Activated naive CD8-positive, alpha-beta T cell treated with anti-CD3 and anti-CD28 coated beads for 36 hours (primary cell): ENCODE measurements around the gene PAOX. TPM values are rescaled to one million over a fixed set of nuclear protein-coding genes. Genes with fewer than 3 reads are reported as not detected.

ENCODE experiments used
- DNase-seq: peaks from one replicate; pipeline ENCODE4 v3.0.0; 2021
- H3K27ac Mint-ChIP-seq: one replicate; pipeline ENCODE4 v1.8.0; 2022; ENCODE audit warnings: mild to moderate bottlenecking, moderate library complexity, mixed read lengths
- H3K27me3 Mint-ChIP-seq: one replicate; pipeline ENCODE4 v1.8.0; 2022; ENCODE audit warnings: mild to moderate bottlenecking, mixed read lengths
- H3K36me3 Mint-ChIP-seq: one replicate; pipeline ENCODE4 v1.8.0; 2021; ENCODE audit warnings: mild to moderate bottlenecking, mixed read lengths
- H3K4me1 Mint-ChIP-seq: one replicate; pipeline ENCODE4 v1.8.0; 2021; ENCODE audit warnings: mixed read lengths
- H3K4me3 Mint-ChIP-seq: one replicate; pipeline ENCODE4 v1.8.0; 2022; ENCODE audit warnings: mild to moderate bottlenecking, moderate library complexity, mixed read lengths
- H3K9me3 Mint-ChIP-seq: one replicate; pipeline ENCODE4 v1.8.0; 2022; ENCODE audit warnings: mixed read lengths
- total RNA-seq, 2 experiments: library from RNA; stranded (reverse); gene quantifications; one replicate each; pipeline ENCODE4 v1.2.3, GENCODE V29; 2021

The PAOX gene
- total RNA-seq, 2 experiments from 2014 or later = 4.6 to 4.7 TPM

- Mint-ChIP-seq H3K4me1 (no peaks in the 10 kb centered on the region), H3K27ac (no peak overlapping the region), H3K36me3 (no peaks in the 10 kb centered on the region), H3K4me3 (no peak overlapping the region), H3K9me3 (no peaks in the 10 kb centered on the region), H3K27me3 (peaks cover 41% of the 10 kb centered on the region)
- DNase-seq = no peak
Measured at GRCh38 chr10:133343558-133343957, 35.5 kb upstream of the PAOX start.

GRCh38 chr10:133344236-133344635, 34.8 kb upstream of the PAOX start:
- Mint-ChIP-seq H3K27me3 (peaks cover 44% of the 10 kb centered on the region), H3K4me3 (no peak overlapping the region), H3K9me3 (no peaks in the 10 kb centered on the region), H3K36me3 (no peaks in the 10 kb centered on the region), H3K27ac (no peak overlapping the region), H3K4me1 (no peaks in the 10 kb centered on the region)
- no peak for DNase-seq

- no peaks in the 10 kb centered on the region for H3K4me1 Mint-ChIP-seq
- H3K4me3 Mint-ChIP-seq = no peak overlapping the region
- H3K27me3 Mint-ChIP-seq = peaks cover 44% of the 10 kb centered on the region
- no peak for DNase-seq
- H3K36me3 Mint-ChIP-seq = no peaks in the 10 kb centered on the region
- no peak overlapping the region for H3K27ac Mint-ChIP-seq
- H3K9me3 Mint-ChIP-seq = no peaks in the 10 kb centered on the region
Measured at GRCh38 chr10:133346413-133346812, 32.6 kb upstream of the PAOX start.

GRCh38 chr10:133347710-133348517, 31.1 kb upstream of the PAOX start:
- H3K4me1 Mint-ChIP-seq = no peaks in the 10 kb centered on the region
- H3K4me3 Mint-ChIP-seq = no peak overlapping the region
- H3K9me3 Mint-ChIP-seq = no peaks in the 10 kb centered on the region
- no peaks in the 10 kb centered on the region for H3K36me3 Mint-ChIP-seq
- H3K27ac Mint-ChIP-seq = no peak overlapping the region
- DNase-seq = no peak
- peaks cover 41% of the 10 kb centered on the region for H3K27me3 Mint-ChIP-seq

- no peak for DNase-seq
- no peaks in the 10 kb centered on the region for H3K4me1 Mint-ChIP-seq
- no peak overlapping the region for H3K4me3 Mint-ChIP-seq
- H3K27ac Mint-ChIP-seq = no peak overlapping the region
- H3K9me3 Mint-ChIP-seq = no peaks in the 10 kb centered on the region
- no peaks in the 10 kb centered on the region for H3K36me3 Mint-ChIP-seq
- H3K27me3 Mint-ChIP-seq = peaks cover 33% of the 10 kb centered on the region
Measured at GRCh38 chr10:133349160-133349568, 29.9 kb upstream of the PAOX start.

GRCh38 chr10:133349577-133350011, 29.5 kb upstream of the PAOX start:
- Mint-ChIP-seq H3K4me1 (no peaks in the 10 kb centered on the region), H3K27ac (no peak overlapping the region)
- DNase-seq = no peak

GRCh38 chr10:133350283-133350949, 28.6 kb upstream of the PAOX start:
- no peak overlapping the region for H3K27ac Mint-ChIP-seq
- H3K4me1 Mint-ChIP-seq = no peaks in the 10 kb centered on the region
- no peaks in the 10 kb centered on the region for H3K9me3 Mint-ChIP-seq
- H3K4me3 Mint-ChIP-seq = no peak overlapping the region
- H3K27me3 Mint-ChIP-seq = peaks cover 21% of the 10 kb centered on the region
- no peaks in the 10 kb centered on the region for H3K36me3 Mint-ChIP-seq
- DNase-seq = no peak

More at GRCh38 chr10:133349577-133350011, 29.5 kb upstream of the PAOX start:
- Mint-ChIP-seq H3K27me3 (peaks cover 29% of the 10 kb centered on the region), H3K4me3 (no peak overlapping the region), H3K36me3 (no peaks in the 10 kb centered on the region), H3K9me3 (no peaks in the 10 kb centered on the region)

- no peak for DNase-seq
- H3K4me3 Mint-ChIP-seq = no peak overlapping the region
- no peaks in the 10 kb centered on the region for H3K4me1 Mint-ChIP-seq
- no peak overlapping the region for H3K27ac Mint-ChIP-seq
- H3K36me3 Mint-ChIP-seq = peaks cover under 1% of the 10 kb centered on the region
- H3K27me3 Mint-ChIP-seq = peaks cover 16% of the 10 kb centered on the region
- H3K9me3 Mint-ChIP-seq = no peaks in the 10 kb centered on the region
Measured at GRCh38 chr10:133350950-133351329, 28.1 kb upstream of the PAOX start.

GRCh38 chr10:133351408-133352318, 27.4 kb upstream of the PAOX start:
- Mint-ChIP-seq H3K27me3 (peaks cover 9% of the 10 kb centered on the region), H3K36me3 (peaks cover 3% of the 10 kb centered on the region), H3K9me3 (no peaks in the 10 kb centered on the region), H3K4me3 (no peak overlapping the region), H3K4me1 (no peaks in the 10 kb centered on the region), H3K27ac (no peak overlapping the region)
- no peak for DNase-seq

- H3K4me1 Mint-ChIP-seq = no peaks in the 10 kb centered on the region
- H3K27ac Mint-ChIP-seq = no peak overlapping the region
- H3K9me3 Mint-ChIP-seq = no peaks in the 10 kb centered on the region
- peaks cover 3% of the 10 kb centered on the region for H3K36me3 Mint-ChIP-seq
- H3K4me3 Mint-ChIP-seq = no peak overlapping the region
- H3K27me3 Mint-ChIP-seq = peaks cover 5% of the 10 kb centered on the region
- DNase-seq = no peak
Measured at GRCh38 chr10:133353202-133353959, 25.7 kb upstream of the PAOX start.

- Mint-ChIP-seq H3K4me1 (no peaks in the 10 kb centered on the region), H3K9me3 (no peaks in the 10 kb centered on the region), H3K36me3 (peaks cover 3% of the 10 kb centered on the region), H3K27ac (no peak overlapping the region), H3K27me3 (peaks cover 3% of the 10 kb centered on the region), H3K4me3 (no peak overlapping the region)
- DNase-seq = no peak
Measured at GRCh38 chr10:133353988-133354605, 25.0 kb upstream of the PAOX start.

- no peak overlapping the region for H3K4me3 Mint-ChIP-seq
- peaks cover 3% of the 10 kb centered on the region for H3K36me3 Mint-ChIP-seq
- H3K4me1 Mint-ChIP-seq = no peaks in the 10 kb centered on the region
- H3K9me3 Mint-ChIP-seq = no peaks in the 10 kb centered on the region
- no peak overlapping the region for H3K27ac Mint-ChIP-seq
- no peak for DNase-seq
- no peaks in the 10 kb centered on the region for H3K27me3 Mint-ChIP-seq
Measured at GRCh38 chr10:133354672-133355240, 24.3 kb upstream of the PAOX start.

GRCh38 chr10:133355266-133355665, 23.8 kb upstream of the PAOX start:
- Mint-ChIP-seq H3K36me3 (peaks cover 3% of the 10 kb centered on the region), H3K27me3 (no peaks in the 10 kb centered on the region), H3K9me3 (no peaks in the 10 kb centered on the region), H3K27ac (no peak overlapping the region), H3K4me1 (no peaks in the 10 kb centered on the region), H3K4me3 (no peak overlapping the region)
- DNase-seq = no peak

GRCh38 chr10:133355991-133356390, 23.1 kb upstream of the PAOX start:
- DNase-seq = no peak
- peak overlapping the region; percentile 84 for H3K4me3 Mint-ChIP-seq
- no peaks in the 10 kb centered on the region for H3K27me3 Mint-ChIP-seq
- H3K4me1 Mint-ChIP-seq = no peaks in the 10 kb centered on the region
- H3K36me3 Mint-ChIP-seq = peaks cover 3% of the 10 kb centered on the region
- H3K9me3 Mint-ChIP-seq = no peaks in the 10 kb centered on the region
- H3K27ac Mint-ChIP-seq = no peak overlapping the region
